C1 segment of cervical spinal cord (tissue), 14 donors: ENCODE measurements around the gene GDF10.

Experiments used
- DNase-seq, 14 donors: peaks; one replicate each; lab custom pipeline; 2025; lab: John Stamatoyannopoulos, UW

Gene GDF10

DNA sequence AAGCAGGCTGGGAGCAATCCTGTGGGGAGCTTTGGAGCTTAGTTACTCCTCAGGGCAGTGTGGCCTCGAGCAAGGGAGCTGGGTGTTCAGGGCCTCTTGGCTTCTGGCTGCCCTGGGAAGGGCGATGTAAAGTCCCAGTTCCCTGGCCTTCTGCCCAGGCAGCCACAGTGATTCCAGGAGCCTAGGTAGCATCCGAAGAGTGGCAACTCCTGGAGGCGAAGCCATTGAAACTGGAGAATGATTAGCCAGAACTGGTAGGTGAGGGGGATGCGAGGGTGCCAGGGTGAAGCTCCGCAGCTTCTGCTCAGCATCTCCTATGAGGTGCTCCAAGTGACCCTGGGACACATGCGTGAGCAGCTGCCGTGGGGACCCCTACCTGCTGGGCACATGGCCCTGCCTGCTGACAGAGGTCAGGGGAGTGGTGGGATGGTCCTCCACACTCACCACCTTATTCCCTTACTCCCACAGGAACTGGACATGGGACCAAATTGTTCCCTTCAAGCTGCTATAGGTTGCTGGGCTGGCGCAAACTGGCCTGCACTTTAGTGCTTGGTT lies 14.5 kb downstream of the GDF10 start:
- no peak for DNase-seq

- DNase-seq: no peak
These were observed 15.4 kb downstream of the GDF10 start for GRCh38 chr10:47315421-47315820.

DNA sequence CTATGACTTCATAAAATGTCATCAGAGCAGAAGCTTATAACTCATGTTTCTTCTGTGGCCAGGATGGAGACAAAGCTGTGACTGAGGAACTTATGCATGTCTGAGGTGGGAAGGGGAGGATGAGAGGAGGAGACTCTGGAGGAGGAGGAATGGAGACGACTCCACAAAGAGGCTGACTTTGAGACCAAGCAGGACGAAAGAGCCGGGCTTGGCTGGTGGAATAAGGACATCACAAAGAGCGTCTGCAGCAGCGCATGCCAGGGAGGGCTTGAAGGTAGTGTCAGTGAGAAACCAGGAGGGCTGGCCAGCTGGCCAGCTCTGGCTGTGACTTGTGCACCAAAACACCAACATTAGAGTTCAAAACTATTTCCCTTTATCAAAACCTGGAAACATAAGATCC lies 16.1 kb downstream of the GDF10 start:
- no peak for DNase-seq

GRCh38 chr10:47317251-47317650 lies 17.3 kb downstream of the GDF10 start:
- no peak for DNase-seq

DNA sequence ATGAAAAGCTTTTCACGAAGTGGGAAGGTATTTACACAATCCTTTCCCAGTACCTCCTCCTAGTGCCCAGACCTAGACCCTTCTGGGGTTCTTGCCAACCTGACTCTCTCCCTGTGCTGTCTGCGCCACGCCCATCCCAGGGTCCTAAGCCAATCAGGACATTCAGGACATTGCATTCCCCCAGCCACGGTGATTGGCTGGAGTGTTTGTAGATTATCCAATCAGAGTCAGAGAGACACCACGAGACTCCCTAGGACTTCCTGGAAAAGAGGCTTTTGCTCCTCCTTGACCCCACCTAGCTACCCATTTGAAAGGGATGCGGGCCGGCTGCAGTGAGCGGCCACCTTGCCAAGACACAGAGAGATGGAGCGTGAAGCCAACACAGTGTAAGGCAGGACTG lies 18.7 kb downstream of the GDF10 start:
- DNase-seq: no peak

- no peak for DNase-seq
These were observed 19.8 kb downstream of the GDF10 start for GRCh38 chr10:47319784-47320183.

- DNase-seq: no peak
These were observed 20.8 kb downstream of the GDF10 start for GRCh38 chr10:47320812-47321211.

DNA sequence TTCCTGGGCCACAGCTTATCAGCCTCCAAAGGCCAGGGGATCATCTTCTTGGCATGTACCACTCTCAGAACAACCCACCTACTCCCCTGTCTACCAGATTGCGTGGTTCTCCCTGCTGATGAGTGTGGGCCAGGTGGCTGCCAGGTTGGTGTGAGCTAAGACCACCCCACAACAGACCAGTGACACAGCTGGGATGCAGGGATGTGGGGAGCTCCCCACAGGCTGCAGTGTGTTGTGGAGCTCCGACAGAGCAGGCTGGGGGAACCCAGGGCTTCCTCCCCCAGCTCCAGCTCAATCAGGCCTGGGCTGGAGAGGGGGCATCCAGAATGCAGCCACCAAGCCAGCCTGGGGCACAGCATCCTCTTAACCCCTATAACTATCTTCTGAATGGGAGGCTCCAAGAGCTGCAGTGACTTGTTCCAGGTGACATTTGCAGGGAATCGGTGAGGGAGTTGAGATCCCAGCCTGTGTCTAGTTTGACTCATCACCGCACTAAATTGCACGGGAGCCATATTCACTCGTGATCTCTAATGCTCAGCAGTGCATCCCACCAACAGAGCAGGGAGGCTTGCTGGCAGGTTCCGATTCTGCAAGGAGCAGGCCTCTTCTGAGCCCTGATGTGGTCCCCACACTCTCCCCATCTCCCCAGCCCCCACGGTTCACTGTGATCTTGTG lies 21.7 kb downstream of the GDF10 start:
- DNase-seq: no peak

DNA sequence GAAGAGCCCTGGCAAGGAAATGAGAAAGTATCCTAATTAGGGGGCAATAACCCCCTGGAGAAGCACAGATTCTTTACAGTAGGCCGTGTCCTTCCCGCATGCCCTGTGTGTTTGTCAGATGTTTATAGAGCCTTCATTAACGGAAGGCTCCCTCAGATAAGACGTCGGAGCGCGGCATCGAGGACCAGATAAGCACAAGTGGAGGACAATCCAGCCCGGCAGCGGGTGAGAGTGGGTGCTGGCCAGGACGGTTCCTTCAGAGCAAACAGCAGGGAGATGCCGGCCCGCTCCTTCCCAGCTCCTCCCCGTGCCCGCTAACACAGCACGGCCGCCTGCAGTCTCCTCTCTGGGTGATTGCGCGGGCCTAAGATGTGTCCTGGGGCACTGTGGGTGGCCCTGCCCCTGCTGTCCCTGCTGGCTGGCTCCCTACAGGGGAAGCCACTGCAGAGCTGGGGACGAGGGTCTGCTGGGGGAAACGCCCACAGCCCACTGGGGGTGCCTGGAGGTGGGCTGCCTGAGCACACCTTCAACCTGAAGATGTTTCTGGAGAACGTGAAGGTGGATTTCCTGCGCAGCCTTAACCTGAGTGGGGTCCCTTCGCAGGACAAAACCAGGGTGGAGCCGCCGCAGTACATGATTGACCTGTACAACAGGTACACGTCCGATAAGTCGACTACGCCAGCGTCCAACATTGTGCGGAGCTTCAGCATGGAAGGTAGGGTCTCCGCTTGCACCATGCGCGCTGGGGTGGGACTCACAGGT lies 22.5 kb downstream of the GDF10 start, which contains the start of gene GDF2:
Gene GDF2, plus strand, starts transcription at position 155 of the 762 bp plus-strand sequence. Its CDS starts 215 bp downstream, at position 370.
- DNase-seq: no peak

- DNase-seq: no peak
These were observed 23.1 kb downstream of the GDF10 start for GRCh38 chr10:47323087-47323486.

DNA sequence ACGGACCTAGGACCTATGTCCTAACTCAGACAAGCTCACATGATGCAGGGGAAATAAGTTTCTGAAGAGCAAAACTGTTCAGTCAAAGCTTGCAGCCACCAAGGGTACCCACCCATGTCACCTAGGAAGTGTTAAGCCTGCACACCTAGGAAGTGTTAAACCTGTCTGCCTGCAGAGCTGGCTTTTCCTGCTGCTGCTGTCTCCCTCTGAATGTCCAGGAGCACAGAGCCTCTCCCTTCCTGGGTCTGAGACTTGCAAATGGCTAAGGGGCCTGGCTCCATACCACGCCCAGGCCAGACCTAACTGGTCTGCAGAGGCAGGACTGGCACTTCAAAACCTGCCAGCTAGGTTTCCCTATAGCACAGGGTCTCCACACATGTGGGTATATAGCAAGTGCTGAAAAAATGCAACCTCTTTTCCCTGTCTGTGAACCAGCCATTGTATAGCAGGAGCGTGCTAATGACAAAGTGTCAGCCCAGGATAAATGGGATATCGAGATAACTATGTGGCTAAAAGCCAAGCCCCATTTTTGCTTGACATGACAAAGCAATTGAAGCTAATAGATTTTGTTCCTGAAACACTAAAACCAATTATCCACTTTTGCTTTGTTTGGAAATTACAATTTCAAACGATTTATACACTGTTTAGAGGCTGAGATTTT lies 23.8 kb downstream of the GDF10 start:
- DNase-seq: no peak

- no peak for DNase-seq
These were observed 25.6 kb downstream of the GDF10 start for GRCh38 chr10:47325303-47326291.

DNA sequence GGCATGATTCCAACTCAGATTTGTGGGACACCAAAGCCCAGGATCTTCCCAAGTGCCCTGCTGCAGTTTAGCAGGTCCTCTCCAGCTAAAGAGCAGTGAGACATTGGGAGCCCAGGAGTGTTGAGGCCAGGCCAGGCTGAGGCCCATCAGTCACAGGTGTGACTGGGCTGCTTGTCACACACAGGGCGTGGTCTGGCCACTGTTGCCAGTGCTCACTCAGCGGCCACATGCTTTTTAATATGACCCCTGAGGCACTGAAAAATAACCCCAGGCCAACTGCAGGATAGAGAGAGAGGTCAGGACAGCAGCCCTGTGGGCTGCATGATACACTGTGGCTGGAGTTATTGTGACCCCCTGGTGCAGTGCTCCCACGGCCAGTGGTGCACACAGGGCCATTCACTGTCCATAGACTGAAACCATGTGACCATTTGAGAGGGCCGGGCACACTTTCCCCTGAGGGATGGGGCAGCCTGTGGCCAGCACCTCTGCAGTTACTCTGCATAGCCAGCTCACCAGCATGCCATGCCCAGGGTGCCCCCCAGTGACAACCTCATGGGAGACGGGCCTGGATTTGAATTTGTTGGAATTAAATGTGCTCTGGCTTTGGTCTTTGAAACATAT lies 26.4 kb downstream of the GDF10 start:
- no peak for DNase-seq

GRCh38 chr10:47326927-47327330 lies 26.9 kb downstream of the GDF10 start:
- DNase-seq: no peak

- no peak for DNase-seq
These were observed 29.9 kb downstream of the GDF10 start for GRCh38 chr10:47329855-47330254.

DNA sequence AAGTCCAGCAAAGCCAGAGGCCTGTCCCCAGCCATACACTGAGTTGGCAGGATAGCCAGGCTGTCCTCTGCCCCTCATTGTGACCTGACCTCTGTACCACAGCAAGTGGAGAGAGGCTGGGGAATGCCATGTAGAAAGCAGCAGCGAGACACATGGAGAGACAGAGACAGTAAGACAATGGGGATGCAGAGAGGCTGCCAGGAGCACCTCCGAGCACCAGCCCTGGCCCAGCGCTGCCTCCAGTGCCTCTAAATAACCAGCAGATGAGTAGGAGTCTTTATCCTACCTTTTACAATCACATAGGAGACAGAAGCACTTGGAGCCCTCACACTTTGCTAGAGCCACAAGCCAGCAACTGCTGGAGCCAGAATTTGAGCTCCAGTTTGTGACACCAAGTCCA lies 30.4 kb downstream of the GDF10 start:
- no peak for DNase-seq

DNA sequence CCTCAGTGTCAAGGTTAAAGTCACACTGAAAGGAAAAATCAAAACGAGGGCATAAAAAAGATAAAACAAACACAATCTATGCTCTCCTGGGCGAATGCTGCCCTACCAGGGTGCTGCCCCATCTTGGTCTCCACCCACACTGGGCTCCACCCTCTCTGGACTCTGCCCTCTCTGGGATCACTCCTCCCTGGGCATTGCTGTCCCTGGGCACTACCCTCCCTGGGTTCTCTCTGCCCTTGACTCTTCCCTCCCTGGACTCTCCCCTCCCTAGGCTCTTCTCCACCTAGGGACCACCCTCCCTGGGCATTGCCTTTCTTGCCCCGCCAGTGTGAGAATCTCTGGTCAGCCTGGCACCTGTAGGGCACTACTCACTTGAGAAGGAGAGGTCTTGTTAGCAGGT lies 30.8 kb downstream of the GDF10 start:
- no peak for DNase-seq

DNA sequence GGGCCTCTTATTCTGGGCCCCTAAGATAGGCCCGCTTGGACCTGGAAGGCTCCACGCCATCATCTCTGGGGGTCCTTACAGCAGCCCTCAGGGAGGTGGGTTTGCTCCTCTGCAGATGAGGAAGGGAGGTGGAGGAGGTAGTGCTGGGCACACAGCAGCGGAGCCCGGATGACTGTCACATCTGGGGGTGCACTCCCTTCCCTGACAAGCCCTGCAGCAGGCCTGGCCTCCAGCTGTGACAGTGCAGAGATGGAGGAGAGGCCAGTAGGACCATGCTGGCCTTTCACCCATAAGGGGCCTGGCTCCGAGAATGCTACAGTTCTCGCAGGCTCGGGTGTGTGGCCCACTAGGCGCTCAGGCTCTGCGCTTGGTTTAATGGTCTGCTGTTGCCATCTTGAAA lies 31.5 kb downstream of the GDF10 start:
- DNase-seq: no peak

DNA sequence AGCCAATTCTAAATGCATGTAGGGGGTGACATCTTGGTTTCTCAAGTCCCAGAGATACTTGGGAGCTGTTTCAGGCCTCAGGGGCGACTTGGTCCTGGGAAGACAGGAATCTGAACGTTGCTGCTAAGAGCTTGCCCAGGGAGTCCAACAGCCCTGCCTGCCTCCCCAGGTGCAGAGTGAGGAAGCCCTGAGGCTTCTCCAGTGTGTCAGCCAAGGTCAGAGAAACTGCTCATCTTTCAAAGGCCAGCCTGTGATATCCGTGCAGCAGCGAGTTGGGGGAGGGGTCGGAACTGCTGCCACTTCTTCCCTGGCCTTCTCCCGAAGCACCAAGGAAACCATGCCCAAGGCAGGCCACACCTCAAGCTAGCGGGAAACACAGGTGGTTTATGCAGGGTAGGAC lies 32.0 kb downstream of the GDF10 start:
- DNase-seq: no peak

GRCh38 chr10:47332371-47332770 lies 32.4 kb downstream of the GDF10 start:
- no peak for DNase-seq

- DNase-seq: no peak
These were observed 32.9 kb downstream of the GDF10 start for GRCh38 chr10:47332946-47333345.
